Amygdala (tissue), 56 donors: ENCODE measurements around the gene FOXO1.

Experiments
- DNase-seq, 56 donors: peaks; one replicate each; lab custom pipeline; 2025; lab: John Stamatoyannopoulos, UW

Gene FOXO1

GRCh38 chr13:40583738-40584137, 82.7 kb downstream of the FOXO1 start:
- no peak for DNase-seq

DNA sequence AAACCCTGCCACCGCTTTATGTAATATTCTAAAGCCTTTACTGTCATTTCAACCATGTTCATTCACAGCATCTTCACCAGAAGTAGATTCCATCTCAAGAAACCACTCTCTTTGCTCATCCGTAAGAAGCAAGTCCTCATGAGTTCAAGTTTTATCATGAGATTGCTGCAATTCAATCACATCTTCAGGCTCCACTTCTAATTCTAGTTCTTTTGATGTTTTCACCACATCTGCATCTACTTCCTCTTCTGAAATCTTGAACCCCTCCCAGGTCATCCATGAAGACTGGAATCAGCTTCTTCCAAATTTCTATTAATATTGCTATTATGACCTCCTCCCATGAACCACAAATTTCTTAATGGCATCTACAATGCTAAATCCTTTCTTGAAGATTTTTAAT, 83.9 kb downstream of the FOXO1 start:
- no peak for DNase-seq

- DNase-seq: no peak
Measured at GRCh38 chr13:40581277-40581579, 85.2 kb downstream of the FOXO1 start.

DNA sequence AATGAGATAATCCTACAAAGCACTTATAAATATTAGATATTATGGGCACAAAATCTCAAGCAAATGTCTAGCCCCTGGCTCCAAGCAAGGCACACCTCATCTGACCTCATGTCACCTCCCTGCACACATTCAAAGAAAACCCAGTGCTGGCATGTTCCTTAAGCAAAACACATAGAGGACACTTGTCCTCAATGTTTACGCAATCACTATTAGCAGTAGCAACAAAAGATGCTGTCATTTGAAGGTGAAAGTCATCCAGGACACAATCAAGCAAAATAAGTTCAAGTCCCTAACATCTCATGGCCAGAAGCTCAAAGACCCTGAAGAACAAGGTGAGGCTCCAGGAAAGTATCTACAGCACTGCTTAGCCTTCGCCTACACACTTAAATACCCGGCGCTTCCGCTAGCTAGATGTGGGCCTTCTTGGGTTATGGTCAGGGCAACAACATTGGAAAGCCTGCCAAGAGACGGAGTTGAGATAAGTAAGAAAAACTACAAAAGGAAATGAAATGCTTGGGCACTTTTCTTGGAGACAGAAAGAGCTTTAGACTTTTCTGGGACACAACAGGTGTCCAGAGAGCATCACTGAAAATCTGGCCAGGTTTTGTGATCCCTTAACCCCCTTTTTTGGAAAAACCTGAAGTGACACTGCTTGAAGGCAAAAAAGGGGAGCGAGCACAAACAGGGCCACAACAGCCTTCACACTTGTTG, 85.7 kb downstream of the FOXO1 start:
- DNase-seq: no peak

GRCh38 chr13:40579535-40579934, 86.9 kb downstream of the FOXO1 start:
- DNase-seq: no peak

- DNase-seq: no peak
Measured at GRCh38 chr13:40578055-40578454, 88.4 kb downstream of the FOXO1 start.

DNA sequence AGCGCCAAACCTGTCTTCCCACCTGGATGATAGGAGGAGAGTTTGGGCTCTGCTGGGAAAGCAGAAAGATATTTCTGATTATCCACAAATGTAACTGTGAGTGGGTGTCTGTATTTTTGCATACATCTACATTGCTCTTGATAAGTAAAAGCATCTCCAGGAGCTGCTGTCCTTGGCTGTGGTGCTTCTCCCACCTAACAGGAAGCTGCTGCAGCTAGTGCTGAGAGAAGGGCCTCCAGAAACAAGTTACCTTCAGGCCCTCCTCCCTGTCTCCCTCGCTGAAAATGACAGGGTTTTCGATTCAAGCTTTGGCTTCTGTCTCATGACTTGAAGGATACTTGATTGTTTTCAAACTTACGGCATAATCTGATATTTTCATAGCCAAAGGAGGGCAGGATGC, 90.1 kb downstream of the FOXO1 start:
- no peak for DNase-seq

DNA sequence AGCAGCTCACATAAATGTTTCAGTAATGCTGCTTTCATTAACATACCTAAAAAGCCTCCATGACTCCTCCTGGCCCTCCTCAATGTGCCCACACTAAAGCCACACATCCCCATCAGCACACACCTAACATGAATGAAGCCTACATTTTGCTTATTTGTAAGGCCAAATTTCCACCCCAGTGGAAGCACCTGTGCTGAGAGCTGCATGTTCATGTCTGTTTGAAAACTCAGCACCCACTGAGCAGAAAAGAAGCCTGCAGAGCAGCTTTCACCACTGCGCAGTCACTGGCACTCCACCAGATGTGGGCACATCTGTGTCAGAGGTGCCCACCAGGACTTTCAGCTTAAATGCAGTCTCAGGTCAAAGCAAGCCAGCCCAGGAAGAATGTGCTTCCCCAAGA, 93.5 kb downstream of the FOXO1 start:
- DNase-seq: no peak

DNA sequence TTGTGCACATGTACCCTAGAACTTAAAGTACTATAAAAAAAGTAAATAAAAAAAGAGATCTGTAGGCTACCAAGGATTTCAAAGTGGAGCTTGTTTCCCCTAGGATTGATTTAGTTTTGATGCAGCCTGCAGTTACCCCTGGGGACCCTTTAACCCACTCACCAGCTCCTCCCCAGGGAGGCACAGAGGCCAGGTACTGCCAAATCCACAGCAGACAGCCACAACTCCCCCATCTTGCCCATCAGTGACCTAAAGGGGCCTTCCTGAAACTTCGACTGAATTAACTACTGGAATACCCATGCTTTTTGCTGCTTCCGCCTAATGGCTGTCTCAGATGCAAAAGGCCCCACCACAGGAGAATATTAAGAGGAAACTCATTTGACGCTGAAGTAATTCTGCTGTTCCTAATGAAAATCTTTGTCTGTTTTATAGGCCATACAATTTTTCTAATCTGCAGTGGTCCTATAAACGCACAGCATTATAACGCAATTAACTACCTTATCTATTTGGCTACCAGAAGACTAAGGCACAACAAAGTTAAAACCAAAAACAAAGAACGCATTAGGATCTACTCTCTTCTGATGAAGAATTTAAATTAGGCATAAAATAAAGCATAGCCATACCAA, 95.0 kb downstream of the FOXO1 start:
- DNase-seq: no peak

DNA sequence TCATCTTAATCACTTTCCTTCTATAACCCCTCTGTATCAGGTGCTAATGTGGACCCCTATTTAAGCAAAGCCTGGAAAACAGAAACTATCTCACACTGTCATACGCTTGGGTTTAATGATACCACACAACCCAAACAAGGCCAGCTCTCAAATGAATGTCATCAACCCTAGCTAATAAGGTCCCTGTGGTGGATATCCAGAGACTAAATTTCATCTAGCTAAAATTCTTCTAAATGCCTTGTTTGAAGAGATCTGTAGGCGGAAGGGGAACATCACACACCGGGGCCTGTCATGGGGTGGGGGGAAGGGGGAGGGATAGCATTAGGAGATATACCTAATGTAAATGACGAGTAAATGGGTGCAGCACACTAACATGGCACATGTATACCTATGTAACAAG, 95.5 kb downstream of the FOXO1 start:
- no peak for DNase-seq

DNA sequence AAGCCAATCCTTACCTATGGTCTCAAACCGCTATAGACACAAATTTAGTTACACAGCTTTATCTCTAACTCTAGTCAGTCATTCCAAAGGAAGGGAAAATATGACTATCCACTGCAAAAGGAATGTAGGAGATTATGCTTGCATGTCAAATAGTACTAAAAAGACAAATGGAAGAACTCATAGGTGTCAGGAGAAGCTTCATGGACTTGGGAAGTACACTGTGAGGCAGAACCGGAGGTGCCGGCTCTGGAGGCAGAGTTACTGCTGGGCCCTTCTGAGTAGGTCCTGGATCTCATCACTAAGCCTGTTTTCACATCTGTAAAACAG, 97.5 kb downstream of the FOXO1 start:
- no peak for DNase-seq

GRCh38 chr13:40568246-40569023, 98.0 kb downstream of the FOXO1 start:
- no peak for DNase-seq

DNA sequence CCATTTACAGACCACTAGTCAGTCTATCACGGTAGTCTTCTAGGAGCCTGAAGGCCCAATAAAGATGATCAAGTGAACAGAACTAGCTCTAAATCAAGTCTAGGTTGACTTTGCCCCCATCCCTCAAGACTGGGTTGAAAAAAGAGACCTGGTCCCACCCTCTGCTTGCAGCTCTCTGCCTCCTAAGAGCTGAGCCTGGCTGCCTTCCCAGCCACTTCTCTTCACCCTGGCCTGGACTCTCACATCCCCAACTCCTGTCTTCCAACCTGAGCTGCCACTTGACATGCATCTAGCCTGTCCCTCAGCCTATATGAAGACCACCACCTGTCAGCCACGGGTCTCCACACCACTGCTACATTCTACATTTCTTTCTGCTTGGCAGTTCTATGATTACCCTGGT, 99.6 kb downstream of the FOXO1 start:
- no peak for DNase-seq

- no peak for DNase-seq
Measured at GRCh38 chr13:40565282-40566148, 100.9 kb downstream of the FOXO1 start.

DNA sequence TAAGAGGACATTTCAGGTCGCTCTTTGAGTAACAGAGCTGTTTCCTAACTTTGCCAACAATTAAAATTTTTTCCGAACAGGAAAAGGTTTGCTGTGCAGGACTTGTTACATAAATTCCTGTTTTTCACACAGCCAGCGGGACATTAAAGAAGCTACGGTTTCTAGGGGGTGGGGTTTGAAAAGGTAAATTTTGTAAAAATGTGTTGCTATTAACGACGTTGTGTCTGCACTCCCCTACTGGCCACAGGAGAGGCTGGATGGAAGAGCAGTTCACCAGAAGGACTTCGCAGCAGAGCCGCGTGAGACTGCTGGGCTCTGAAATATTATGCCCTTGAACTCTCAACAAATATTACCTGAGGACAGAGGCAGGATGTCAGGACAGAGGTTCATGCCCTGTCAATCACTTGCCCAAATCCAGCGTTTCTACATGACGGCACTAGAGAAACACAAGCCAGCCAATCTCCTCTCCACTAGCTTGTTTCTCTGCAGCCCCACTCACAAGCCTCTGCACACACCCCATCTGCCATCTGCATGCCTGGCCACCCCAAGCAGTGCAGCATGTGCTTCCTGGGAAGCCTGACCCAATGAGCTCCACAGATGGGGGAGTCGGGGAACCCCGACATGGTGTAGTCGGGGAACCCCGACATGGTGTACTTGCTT, 102.0 kb downstream of the FOXO1 start:
- no peak for DNase-seq

- DNase-seq: no peak
Measured at GRCh38 chr13:40563350-40564125, 102.9 kb downstream of the FOXO1 start.

DNA sequence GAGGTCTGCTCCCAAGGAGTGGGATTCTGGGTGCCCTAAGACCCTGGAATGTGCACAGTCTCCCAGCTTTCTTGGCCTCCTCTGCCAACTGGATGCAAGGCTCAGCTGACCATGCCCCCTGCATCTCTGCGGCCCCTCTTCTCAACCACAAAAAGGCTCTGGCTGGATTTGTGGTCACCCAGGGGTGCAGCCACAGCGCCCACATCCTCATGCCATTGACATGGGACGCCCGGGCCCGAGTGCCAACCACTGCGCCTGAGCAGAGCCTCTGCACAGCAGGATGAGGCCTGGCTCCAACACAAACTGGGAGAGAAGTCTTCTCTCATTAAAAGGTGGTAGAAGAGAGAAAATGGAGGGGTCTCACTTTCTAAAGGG, 103.5 kb downstream of the FOXO1 start:
- no peak for DNase-seq

- DNase-seq: no peak
Measured at GRCh38 chr13:40559915-40560314, 106.5 kb downstream of the FOXO1 start.

- no peak for DNase-seq
Measured at GRCh38 chr13:40558656-40559055, 107.8 kb downstream of the FOXO1 start.

DNA sequence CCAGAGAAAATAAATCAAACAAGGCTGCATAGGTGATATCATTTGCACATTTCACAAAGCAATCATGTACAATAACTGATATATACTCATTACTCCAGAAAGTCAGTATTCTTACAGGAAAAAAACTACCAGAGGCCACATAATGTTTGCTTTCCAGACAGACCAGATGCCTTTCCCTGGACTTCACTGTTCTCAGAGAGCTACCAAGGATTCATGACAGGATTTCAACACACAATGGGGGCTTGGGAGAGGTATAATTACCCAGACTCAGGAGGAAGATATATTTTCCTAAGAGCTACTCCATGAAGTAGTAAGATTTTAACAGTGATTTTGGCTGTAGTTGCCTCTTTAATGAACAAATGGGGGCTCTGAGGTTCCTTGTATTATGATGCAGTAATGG, 110.0 kb downstream of the FOXO1 start:
- no peak for DNase-seq
